ENCODE results near the gene TMEM178A.

TMEM178A gene

DNA sequence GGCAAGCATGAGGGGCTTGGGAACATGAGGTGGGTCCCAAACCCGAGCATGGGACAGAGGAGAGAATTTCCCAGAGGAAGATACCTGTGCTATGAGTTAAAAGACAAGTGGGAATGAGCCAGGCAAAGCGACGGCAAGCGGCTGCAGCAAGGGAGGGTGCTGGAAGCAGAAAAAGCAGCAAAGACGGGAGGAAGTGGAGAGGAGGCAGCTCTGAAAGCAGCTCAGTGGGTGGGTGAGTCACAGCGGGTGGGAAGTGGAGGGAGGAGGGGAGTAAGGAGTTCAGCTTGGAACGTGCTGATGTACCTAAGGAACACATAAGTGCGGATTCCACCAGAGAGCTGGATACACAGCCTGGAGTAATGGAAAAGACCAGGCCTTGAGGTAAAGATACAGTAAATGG, 71.9 kb downstream of the TMEM178A start:
- DNase-seq (ENCODE audit: low read depth in 2 of 3, low spot score in 2 of 3): no peak

DNA sequence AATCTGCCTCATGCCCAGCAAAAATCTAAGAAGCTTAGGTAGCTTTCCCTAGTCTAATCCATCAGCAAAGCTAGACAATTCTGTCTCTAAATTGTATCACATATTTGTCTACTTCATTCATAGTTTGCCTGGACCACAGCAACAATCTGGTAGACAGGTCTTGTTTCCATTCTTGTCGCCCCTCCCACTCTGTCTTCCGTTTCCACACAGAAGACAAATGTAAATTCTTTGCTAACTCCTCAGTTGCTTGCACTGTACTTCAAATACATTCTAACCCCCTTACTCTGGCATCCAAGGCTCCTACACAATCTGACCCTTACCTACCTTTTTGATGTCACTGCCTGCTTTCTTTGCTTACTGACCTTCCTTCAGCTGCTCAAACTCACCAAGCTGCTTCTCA, 73.2 kb downstream of the TMEM178A start:
- DNase-seq (ENCODE audit: low read depth in 2 of 3, low spot score in 2 of 3): no peak

DNA sequence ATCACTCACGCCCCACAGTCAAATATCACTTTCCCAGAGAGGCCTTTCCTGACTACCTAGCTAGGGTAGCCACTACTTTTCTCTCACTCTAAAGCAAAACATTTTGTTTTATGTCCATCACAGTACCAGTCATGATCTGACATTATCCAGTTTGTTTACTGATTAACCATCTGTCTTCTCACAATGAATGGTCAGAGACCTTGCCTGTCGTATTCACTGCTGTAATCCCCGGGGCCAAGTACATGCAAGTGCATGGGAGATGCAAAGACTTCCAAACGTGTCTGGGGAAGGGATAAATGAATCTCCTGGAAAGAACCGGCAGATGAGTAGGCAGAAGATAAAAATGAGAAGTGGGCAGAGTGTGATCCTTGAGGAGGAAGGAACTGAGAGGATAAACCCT, 73.7 kb downstream of the TMEM178A start:
- DNase-seq (ENCODE audit: low read depth in 2 of 3, low spot score in 2 of 3): no peak

DNA sequence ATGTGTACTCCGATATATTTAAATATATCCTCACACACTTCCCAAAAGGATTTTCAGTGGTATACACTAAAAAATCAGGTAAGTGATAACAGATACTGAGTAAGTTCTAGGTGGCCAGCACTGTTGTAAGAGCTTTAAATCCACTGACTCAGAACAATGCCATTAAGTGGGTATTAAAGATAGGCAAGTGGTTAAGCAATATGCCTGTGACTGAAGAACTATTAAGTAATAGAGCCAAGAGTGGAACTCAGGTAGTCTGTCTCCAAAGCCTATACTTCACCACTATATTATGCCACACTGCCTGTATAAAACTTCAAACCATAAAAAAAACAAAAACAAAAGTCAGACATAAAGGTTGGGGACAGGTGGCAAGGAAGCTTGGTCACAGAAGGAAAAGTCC, 76.2 kb downstream of the TMEM178A start:
- no peak for DNase-seq (ENCODE audit: low read depth in 2 of 3, low spot score in 2 of 3)

DNA sequence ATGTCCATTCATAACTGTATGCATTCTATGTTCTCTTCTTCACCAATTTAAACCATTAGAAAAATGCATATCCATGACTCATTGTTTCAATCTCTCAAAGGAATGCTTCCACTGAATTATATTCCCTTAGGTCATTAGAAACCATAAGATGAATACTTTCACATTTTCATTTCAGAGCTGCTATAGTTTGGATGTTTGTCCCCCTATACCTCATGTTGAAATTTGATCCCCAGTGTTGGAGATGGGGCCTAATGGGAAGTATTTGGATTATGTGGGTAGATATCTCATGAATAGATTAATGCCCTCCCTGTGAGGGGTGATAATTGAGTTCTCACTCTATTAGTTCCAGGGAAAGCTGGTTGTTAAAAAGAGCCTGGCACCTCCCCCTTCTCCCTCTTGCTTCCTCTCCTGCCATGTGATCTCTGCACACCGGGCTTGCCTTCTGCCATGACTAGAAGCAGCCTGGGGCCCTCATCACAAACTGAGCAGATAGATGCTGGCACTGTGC, 77.6 kb downstream of the TMEM178A start:
- DNase-seq (ENCODE audit: low read depth in 2 of 3, low spot score in 2 of 3): no peak

DNA sequence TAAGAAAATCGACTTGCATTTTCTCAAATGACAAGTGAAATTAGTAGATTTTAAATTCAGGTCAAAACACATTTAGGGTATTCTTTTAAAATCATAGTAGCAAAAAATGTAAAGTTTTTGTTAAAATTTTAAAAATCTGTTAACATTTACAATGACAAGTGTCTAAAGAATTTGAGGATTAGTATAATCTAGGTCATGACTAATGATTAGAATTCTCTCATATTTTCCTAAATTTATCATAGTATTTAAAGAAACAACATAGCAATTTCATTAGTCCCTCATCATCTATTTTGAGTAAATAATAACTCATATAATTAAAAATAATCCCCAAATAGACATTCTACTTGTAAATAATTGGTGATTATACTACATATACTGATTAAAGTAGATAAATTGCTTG, 89.7 kb downstream of the TMEM178A start:
- no peak for DNase-seq (ENCODE audit: low read depth in 2 of 3, low spot score in 2 of 3)

DNA sequence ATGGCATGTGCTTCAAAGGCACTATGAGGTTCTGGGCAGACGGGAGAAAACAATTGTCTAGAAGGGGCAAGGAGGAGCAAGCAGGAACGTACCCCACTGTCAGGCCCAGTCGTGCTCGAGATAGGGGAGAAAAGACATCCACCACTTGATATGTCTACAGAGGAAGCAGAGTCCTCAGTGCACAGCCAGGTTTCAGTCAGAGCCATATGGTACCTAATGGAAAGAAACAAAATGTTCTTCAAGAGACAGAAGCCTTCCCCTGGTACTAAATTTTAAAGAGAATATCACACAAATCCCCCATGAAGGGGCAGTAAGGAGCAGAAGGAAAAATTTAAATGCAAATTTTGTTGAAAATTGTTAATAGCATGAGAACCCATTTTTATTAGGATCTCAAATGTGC, 91.4 kb downstream of the TMEM178A start:
- DNase-seq (ENCODE audit: low read depth in 2 of 3, low spot score in 2 of 3): no peak

DNA sequence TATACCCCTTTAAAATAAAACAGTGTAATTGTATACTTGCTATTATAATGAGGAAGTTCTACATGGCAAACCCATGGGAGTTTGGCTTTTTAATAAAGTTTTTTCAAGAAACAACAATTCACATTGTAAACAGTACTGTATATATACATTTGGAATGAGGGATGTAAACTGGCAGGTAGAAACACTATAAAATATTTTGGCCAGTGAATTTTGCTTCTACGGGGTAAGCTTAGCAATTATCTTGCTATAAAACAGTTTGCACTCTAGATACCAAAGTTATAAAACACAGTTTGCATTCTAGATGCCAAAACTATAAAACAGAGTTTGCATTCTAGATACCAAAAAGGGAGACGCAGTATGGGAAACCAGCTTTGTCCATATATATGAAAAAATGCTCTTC, 96.7 kb downstream of the TMEM178A start:
- DNase-seq (ENCODE audit: low read depth in 2 of 3, low spot score in 2 of 3): no peak

Data from activated CD8-positive, alpha-beta memory T cell treated with anti-CD3 and anti-CD28 coated beads for 48 hours (primary cell).